ENCODE results near the gene WNT6. TPM values are rescaled to one million over a fixed set of nuclear protein-coding genes. Genes with fewer than 3 reads are reported as not detected.

The WNT6 gene
- total RNA-seq, result not detected in 2 replicates

DNA sequence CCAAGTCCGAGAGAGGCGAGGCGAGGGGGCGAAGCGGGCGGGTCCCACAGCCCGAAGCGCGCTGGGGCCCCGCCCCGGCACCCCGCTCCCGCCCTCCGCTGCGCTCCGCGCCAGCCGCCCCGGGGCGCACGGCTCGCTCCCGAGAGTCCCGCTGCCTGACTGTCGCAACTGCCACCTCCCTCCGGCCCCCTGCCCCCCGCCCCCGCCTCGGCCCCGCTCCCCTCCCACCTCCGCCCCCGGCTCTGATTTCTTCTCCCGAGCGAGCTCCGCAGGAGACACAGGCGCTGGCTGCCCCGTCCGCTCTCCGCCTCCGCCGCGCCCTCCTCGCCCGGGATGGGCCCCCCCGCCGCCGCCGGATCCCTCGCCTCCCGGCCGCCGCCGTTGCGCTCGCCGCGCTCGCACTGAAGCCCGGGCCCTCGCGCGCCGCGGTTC lies at the start of gene WNT6:
WNT6 (plus strand) TSS at position 250 of the 432 bp plus-strand sequence. CDS start 233 bp downstream, outside the sequence.

DNA sequence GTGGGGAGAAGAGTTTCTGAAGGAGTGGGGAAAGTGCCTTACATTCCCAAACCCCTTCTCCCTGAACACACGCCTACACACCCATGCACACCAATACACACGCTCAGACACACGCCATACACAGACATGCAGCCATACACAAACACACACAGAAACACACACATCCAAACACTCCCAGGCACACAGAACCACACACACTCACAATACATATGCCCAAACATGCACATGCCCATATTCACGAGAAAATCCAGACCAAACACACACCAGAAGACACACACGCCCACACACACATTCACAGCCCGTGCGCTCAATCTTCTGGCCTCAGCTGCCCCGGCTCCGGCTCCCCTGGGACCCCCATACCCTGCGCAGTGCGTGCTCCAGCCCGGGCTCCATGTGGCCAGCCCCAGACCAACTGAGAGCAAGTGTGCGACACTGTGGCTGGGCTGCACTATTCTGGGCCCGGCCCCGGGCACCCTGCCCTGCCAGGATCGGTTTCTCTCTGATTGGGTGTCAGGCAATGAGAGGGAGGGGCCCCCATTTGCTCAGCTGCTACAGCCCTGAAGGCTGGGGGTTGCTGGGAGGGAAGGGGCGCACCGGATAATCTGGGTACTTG lies 28.1 kb upstream of the WNT6 start, which contains the start of gene PRKAG3:
PRKAG3 (minus strand) TSS at position 426 of the 613 bp plus-strand sequence.

DNA sequence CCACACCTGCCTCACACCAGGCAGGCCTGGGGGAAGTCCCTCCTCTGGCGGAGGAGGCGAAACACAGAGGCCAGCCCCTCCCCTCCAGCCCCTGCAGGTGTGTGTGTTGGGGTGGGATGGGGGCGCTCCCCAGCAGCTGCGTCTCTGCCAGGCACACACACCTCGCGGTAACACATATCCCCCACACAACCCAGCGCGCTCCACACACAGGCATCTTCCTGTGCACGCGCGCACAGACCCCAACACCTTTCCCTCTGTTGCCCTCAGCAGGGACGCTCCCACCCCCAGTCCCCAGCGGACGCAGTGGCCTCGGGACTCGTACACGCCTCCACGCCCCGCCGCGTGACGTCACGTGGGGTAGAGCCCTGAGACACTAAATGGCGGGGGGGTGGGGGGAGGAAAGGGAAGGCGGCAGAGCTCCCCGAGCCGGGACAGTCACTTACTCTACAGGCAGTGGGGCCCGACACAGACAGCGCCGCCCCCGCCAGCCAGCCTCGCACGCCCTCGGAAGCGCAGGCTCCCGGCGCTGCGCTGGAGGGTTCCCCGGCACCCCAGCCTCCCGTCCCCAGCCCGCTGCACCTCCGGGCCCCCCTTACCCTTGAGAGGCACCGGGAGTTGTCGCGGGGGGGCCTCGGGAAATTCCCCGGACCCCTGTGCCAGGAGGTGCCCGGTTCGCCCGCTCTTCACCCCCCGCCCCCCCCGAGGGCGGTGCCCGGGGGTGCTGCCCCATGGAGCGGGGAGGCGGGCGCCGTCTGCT lies 20.7 kb downstream of the WNT6 start, which contains the start of gene WNT10A:
WNT10A (plus strand) TSS at position 751 of the 757 bp plus-strand sequence. CDS start 144 bp downstream, outside the sequence.

Other genes starting within 250 kb of the WNT6 start
- 4.0 and 10.2 TPM in 2 replicates for gene ZNF142, start 200.2 kb upstream of the WNT6 start, total RNA-seq
- gene BCS1L, start 200.1 kb upstream of the WNT6 start, total RNA-seq, result 33.8 and 42.5 TPM in 2 replicates
- gene RNF25, start 187.8 kb upstream of the WNT6 start, total RNA-seq, result 25.4 and 37.7 TPM in 2 replicates
- gene STK36, start 187.7 kb upstream of the WNT6 start, total RNA-seq, result 6.6 and 21.6 TPM in 2 replicates
- gene TTLL4, start 149.0 kb upstream of the WNT6 start, total RNA-seq, result 4.4 and 12.0 TPM in 2 replicates
- gene CYP27A1, start 77.7 kb upstream of the WNT6 start, total RNA-seq, result 5.5 and 23.7 TPM in 2 replicates
- not detected in 2 replicates for gene PRKAG3, start 28.0 kb upstream of the WNT6 start, total RNA-seq
- gene WNT10A, start 21.0 kb downstream of the WNT6 start, total RNA-seq, result not detected in 2 replicates
- not detected in 2 replicates for gene CDK5R2, start 99.9 kb downstream of the WNT6 start, total RNA-seq
- gene FEV, start 125.4 kb downstream of the WNT6 start, total RNA-seq, result not detected in 2 replicates
- not detected in 2 replicates for gene CRYBA2, start 133.6 kb downstream of the WNT6 start, total RNA-seq
- not detected in 2 replicates for gene CFAP65, start 181.7 kb downstream of the WNT6 start, total RNA-seq
- not detected in 2 replicates for gene IHH, start 201.1 kb downstream of the WNT6 start, total RNA-seq

Data from bladder microvascular endothelial cell (primary cell).